ENCODE results near the gene TRIP4.
"Not testable (repeated sequence)": the region's sequence is repeated elsewhere in the genome, so short reads cannot be mapped to it uniquely, and the experiment has no call there.

TRIP4 gene

GRCh38 chr15:64387562-64388168 is at the start of gene TRIP4:
TRIP4 (plus strand) TSS chr15:64387836; CDS start chr15:64387864, 28 bp downstream.
- DNase-seq (ENCODE audit: low spot score): peak; percentile 93

- no peak for DNase-seq (ENCODE audit: low spot score)
These were observed 47.3 kb upstream of the TRIP4 start for GRCh38 chr15:64340355-64340754.

GRCh38 chr15:64341961-64342360 is 45.7 kb upstream of the TRIP4 start:
- no peak for DNase-seq (ENCODE audit: low spot score)

- no peak for DNase-seq (ENCODE audit: low spot score)
These were observed 44.4 kb upstream of the TRIP4 start for GRCh38 chr15:64343222-64343621.

GRCh38 chr15:64343841-64344240 is 43.8 kb upstream of the TRIP4 start:
- no peak for DNase-seq (ENCODE audit: low spot score)

GRCh38 chr15:64344651-64345294 is 42.9 kb upstream of the TRIP4 start:
- no peak for DNase-seq (ENCODE audit: low spot score)

GRCh38 chr15:64346242-64346641 is 41.4 kb upstream of the TRIP4 start:
- not testable (repeated sequence) for DNase-seq (ENCODE audit: low spot score)

GRCh38 chr15:64348455-64348854 is 39.2 kb upstream of the TRIP4 start:
- DNase-seq (ENCODE audit: low spot score): no peak

GRCh38 chr15:64349375-64349774 is 38.3 kb upstream of the TRIP4 start:
- no peak for DNase-seq (ENCODE audit: low spot score)

- no peak for DNase-seq (ENCODE audit: low spot score)
These were observed 36.4 kb upstream of the TRIP4 start for GRCh38 chr15:64351265-64351664.

GRCh38 chr15:64354688-64355344 is 32.8 kb upstream of the TRIP4 start:
- no peak for DNase-seq (ENCODE audit: low spot score)

GRCh38 chr15:64355348-64355943 is 32.2 kb upstream of the TRIP4 start:
- DNase-seq (ENCODE audit: low spot score): peak; percentile 11

GRCh38 chr15:64355944-64356709 is 31.5 kb upstream of the TRIP4 start, which contains the start of gene CSNK1G1:
CSNK1G1 (minus strand) TSS chr15:64356173; CDS start chr15:64300499, 55,674 bp downstream.
- peak; percentile 91 for DNase-seq (ENCODE audit: low spot score)

- no peak for DNase-seq (ENCODE audit: low spot score)
These were observed 31.0 kb upstream of the TRIP4 start for GRCh38 chr15:64356710-64357040.

- DNase-seq (ENCODE audit: low spot score): no peak
These were observed 26.4 kb upstream of the TRIP4 start for GRCh38 chr15:64361259-64361658.

GRCh38 chr15:64369078-64369607 is 18.5 kb upstream of the TRIP4 start:
- no peak for DNase-seq (ENCODE audit: low spot score)

GRCh38 chr15:64371383-64371782 is 16.3 kb upstream of the TRIP4 start:
- DNase-seq (ENCODE audit: low spot score): not testable (repeated sequence)

- no peak for DNase-seq (ENCODE audit: low spot score)
These were observed 14.3 kb upstream of the TRIP4 start for GRCh38 chr15:64373360-64373759.

- no peak for DNase-seq (ENCODE audit: low spot score)
These were observed 8.2 kb upstream of the TRIP4 start for GRCh38 chr15:64379216-64379960.

GRCh38 chr15:64380130-64380870 is 7.3 kb upstream of the TRIP4 start:
- DNase-seq (ENCODE audit: low spot score): not testable (repeated sequence)

Data from AG08396 (cell line).